Nephron (organoid): ENCODE results near the gene SYT9.

Source experiments
- H3K27ac Mint-ChIP-seq, 3 experiments: 2 replicates each; pipeline ENCODE4 v1.8.0; 2020; ENCODE audit warnings: mixed read lengths in 3 of 3, mild to moderate bottlenecking in 2 of 3, moderate library complexity in 1 of 3
- H3K27me3 Mint-ChIP-seq: 2 replicates; pipeline ENCODE4 v1.8.0; 2021; ENCODE audit warnings: low read depth, mild to moderate bottlenecking, moderate library complexity, mixed read lengths
- H3K36me3 Mint-ChIP-seq: 2 replicates; pipeline ENCODE4 v1.8.0; 2020; ENCODE audit warnings: low read depth, mixed read lengths
- H3K4me1 Mint-ChIP-seq: 2 replicates; pipeline ENCODE4 v1.8.0; 2020; ENCODE audit warnings: mixed read lengths
- H3K4me3 Mint-ChIP-seq, 3 experiments: 2 replicates each; pipeline ENCODE4 v1.8.0; 2020; ENCODE audit warnings: mild to moderate bottlenecking in 3 of 3, mixed read lengths in 3 of 3, moderate library complexity in 2 of 3
- H3K9me3 Mint-ChIP-seq: 2 replicates; pipeline ENCODE4 v1.8.0; 2020; ENCODE audit warnings: mixed read lengths
- TF ChIP-seq, protein P1 (sequence below), 3 experiments: fragments of 200-600 bp; sonication (generic); IDR thresholded peaks; one replicate each; pipeline ENCODE4 v1.5.0; 2021; ENCODE audit warnings: antibody characterized with exemption in 3 of 3; ENCODE audit not compliant: unreplicated experiment in 3 of 3

SYT9 gene

DNA sequence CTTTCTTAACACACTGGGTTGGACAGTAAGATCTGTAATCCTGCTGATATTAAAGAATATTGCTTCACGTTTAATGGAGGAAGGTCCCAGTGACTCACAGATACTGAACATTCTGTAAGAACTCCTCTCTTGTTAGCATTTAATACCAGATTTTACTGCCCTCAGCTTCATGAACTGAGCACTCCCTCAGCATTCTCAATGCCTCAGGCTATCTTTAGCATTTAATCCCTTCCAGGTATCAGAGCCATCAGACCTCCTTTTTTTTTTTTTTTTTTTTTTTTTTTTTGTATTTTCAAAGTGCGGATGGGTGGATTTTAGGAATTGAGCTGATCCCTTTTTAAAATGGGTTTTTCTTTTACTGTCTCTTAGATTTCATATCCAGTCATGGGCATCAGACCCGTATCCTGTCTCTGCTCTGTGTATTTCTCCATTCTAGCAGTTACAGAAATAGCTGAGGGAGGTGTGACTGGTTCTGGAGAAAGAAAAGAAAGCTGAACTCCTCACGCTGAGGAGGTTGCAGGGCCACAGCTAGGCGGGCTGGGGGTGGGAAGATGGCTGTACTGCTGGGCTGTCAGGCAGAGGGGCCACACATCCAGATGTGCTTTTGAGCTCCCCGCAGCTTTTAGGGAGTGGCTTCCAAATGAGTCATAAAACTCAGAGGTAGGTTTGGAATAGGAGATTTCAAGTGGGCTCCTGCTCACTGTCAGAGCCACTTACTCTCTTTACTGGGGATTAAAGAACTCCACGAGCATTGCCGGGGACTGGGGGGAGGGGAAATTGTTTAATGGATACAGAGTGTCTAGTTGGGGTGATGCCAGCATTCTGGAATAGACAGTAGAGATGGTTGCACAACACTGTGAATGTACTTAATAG, 97.0 kb downstream of the SYT9 start:
- TF ChIP-seq, protein P1, sequence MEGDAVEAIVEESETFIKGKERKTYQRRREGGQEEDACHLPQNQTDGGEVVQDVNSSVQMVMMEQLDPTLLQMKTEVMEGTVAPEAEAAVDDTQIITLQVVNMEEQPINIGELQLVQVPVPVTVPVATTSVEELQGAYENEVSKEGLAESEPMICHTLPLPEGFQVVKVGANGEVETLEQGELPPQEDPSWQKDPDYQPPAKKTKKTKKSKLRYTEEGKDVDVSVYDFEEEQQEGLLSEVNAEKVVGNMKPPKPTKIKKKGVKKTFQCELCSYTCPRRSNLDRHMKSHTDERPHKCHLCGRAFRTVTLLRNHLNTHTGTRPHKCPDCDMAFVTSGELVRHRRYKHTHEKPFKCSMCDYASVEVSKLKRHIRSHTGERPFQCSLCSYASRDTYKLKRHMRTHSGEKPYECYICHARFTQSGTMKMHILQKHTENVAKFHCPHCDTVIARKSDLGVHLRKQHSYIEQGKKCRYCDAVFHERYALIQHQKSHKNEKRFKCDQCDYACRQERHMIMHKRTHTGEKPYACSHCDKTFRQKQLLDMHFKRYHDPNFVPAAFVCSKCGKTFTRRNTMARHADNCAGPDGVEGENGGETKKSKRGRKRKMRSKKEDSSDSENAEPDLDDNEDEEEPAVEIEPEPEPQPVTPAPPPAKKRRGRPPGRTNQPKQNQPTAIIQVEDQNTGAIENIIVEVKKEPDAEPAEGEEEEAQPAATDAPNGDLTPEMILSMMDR (IDR thresholded peaks at IDR 0.05; ENCODE audit: unreplicated experiment in 3 of 3), result no peak
- Mint-ChIP-seq H3K27me3 (peaks cover 23% of the 10 kb centered on the region), H3K36me3 (no peaks in the 10 kb centered on the region), H3K27ac (peak overlapping the region in 1 of 3 experiments; percentile 17), H3K4me3 (no peak overlapping the region), H3K4me1 (peaks cover 13% of the 10 kb centered on the region), H3K9me3 (peaks cover 2% of the 10 kb centered on the region)

DNA sequence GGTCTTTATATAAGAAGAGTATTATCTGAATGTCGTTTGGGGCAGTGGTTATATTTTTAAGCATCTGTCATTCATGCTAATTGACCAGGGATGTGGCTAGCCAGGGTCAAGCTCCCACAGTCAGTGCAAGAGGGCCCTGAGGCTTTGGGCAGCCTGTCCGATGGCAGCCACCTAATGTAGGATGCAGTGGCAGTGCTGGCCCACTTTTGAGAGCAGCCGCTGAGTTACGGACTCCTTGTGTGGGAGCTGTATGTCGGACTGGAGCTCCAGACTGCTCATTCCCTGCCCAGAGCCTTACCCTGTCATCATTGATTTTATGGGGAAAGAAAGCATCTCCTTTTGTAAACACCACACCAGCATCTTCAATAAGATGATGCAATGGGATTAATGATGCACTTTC, 99.5 kb downstream of the SYT9 start:
- H3K27ac Mint-ChIP-seq, result no peak overlapping the region
- H3K9me3 Mint-ChIP-seq, result no peaks in the 10 kb centered on the region
- peaks cover 13% of the 10 kb centered on the region for H3K4me1 Mint-ChIP-seq
- H3K36me3 Mint-ChIP-seq, result no peaks in the 10 kb centered on the region
- TF ChIP-seq, protein P1 (IDR thresholded peaks at IDR 0.05; ENCODE audit: unreplicated experiment in 3 of 3), result no peak
- no peak overlapping the region for H3K4me3 Mint-ChIP-seq
- peaks cover 5% of the 10 kb centered on the region for H3K27me3 Mint-ChIP-seq

DNA sequence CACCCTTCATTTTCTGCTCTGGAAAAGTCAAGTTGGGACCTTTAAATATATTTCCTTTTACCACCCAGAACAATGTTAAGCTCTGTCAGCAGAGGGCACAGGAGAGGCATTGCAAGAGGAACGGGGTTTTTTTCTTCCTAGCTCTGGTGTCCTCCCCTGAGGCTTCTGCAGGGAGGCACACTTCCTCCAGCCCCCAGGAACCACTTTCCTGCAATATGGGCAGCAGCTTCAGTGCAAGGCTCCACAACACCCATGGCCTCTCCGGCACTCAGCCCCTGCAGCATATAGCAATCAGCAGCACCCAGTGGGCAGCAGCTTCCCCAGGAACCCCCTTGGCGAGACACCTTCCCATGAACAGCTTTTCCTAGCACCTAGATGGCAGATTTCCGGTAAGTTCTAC, 101.4 kb downstream of the SYT9 start:
- Mint-ChIP-seq H3K4me3 (no peak overlapping the region), H3K27ac (no peak overlapping the region), H3K4me1 (peaks cover 9% of the 10 kb centered on the region), H3K9me3 (no peaks in the 10 kb centered on the region), H3K27me3 (no peaks in the 10 kb centered on the region), H3K36me3 (no peaks in the 10 kb centered on the region)
- TF ChIP-seq, protein P1 (IDR thresholded peaks at IDR 0.05; ENCODE audit: unreplicated experiment in 3 of 3), result peak in 1 of 3 experiments; percentile 24

DNA sequence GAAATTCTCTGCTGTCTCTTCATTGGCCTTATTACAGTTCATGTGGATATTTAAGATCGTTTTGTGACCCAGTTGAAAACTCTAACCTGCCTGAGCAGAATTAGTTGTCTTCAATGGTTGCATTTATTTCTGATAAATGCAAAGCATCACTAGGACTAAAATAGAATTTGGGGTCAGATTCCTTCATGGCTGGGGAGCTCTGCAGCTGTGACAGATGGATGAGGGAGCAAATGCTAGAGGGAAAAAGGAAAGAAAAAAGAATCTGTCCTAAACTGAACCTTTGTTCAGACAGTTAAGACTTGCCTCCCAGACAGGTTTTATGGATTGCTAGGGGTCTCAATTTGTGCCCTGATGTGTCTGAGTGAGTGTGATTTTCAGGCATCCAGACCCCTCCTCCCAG, 113.0 kb downstream of the SYT9 start:
- no peaks in the 10 kb centered on the region for H3K27me3 Mint-ChIP-seq
- H3K4me3 Mint-ChIP-seq, result no peak overlapping the region
- H3K4me1 Mint-ChIP-seq, result peaks cover 18% of the 10 kb centered on the region
- TF ChIP-seq, protein P1 (IDR thresholded peaks at IDR 0.05; ENCODE audit: unreplicated experiment in 3 of 3), result no peak
- H3K36me3 Mint-ChIP-seq, result no peaks in the 10 kb centered on the region
- H3K27ac Mint-ChIP-seq, result peak overlapping the region; percentile 46 to 55 (median 54)
- peaks cover 14% of the 10 kb centered on the region for H3K9me3 Mint-ChIP-seq

DNA sequence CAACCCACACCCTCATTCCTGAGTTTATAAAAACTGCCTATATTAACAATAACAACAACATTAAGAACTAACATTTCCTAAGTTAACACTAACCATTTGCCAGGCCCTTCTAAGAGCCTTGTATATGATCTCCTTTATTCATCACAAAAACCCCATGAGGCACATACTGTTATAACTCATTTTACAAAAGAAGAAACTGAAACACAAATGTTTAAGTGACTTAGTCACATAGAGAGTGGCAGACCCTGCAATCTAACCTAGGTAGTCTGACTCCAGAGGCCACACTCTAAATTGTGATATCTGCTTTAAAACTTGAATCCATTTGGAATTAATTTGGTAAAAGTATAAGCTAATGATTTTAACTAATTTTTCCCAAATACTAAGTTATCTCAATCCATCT, 116.1 kb downstream of the SYT9 start:
- Mint-ChIP-seq H3K4me3 (no peak overlapping the region), H3K27ac (peak overlapping the region in 1 of 3 experiments; percentile 7), H3K4me1 (peaks cover 18% of the 10 kb centered on the region), H3K9me3 (peaks cover 3% of the 10 kb centered on the region), H3K27me3 (no peaks in the 10 kb centered on the region), H3K36me3 (no peaks in the 10 kb centered on the region)
- TF ChIP-seq, protein P1 (IDR thresholded peaks at IDR 0.05; ENCODE audit: unreplicated experiment in 3 of 3), result no peak

DNA sequence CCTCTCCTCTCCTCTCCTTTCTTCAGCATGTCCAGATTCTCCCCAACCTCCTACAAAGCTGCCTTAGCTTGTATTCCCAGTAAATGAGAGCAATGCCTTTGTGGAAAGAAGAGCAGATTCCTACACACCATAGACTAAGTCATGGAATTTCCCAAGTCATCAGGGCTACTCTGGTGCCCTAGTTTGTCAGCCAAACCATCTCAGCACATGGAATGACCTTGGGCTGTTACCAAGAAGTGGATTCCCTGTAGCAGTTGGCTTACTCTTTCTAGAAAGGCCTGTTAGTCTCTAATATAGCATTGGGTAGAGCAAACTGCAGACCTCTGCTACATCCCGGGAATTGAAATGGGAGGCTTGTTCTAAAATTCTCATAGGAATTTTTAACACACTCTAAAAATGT, 124.7 kb downstream of the SYT9 start:
- H3K27ac Mint-ChIP-seq, result no peak overlapping the region
- H3K4me3 Mint-ChIP-seq, result no peak overlapping the region
- peaks cover 13% of the 10 kb centered on the region for H3K9me3 Mint-ChIP-seq
- peaks cover 12% of the 10 kb centered on the region for H3K27me3 Mint-ChIP-seq
- no peaks in the 10 kb centered on the region for H3K36me3 Mint-ChIP-seq
- H3K4me1 Mint-ChIP-seq, result no peaks in the 10 kb centered on the region
- TF ChIP-seq, protein P1 (IDR thresholded peaks at IDR 0.05; ENCODE audit: unreplicated experiment in 3 of 3), result no peak
